ENCODE results near the gene GTF2I. TPM values are rescaled to one million over a fixed set of nuclear protein-coding genes. Genes with fewer than 3 reads are reported as not detected.

Gene GTF2I
- total and polyA plus RNA-seq, 10 of the 15 experiments (the other 5 are each of a cell fraction or from before 2014, with no cell fraction given) = 6.7 to 172 (median 96.9) TPM

GRCh38 chr7:74684921-74685320 is 27.4 kb downstream of the GTF2I start:
- DNase-seq (ENCODE audit: low read depth, low spot score) (no peak), ATAC-seq (peak; percentile 40; the same call in 1 of the 3 replicates), FAIRE-seq (peak; percentile 59)
- no peak overlapping the region for H2AFZ ChIP-seq (ENCODE audit: control insufficient read depth, low read depth, low read length)
- ChIA-PET POLR2A (interaction anchor here (0.6 kb wide), 1 partner anchor 27 kb away, joined by 9 read pairs; the partner anchor contains the start of gene GTF2I), CTCF (no interaction called here), SMC1A (ENCODE audit: uncharacterized antibody, unreplicated experiment) (no interaction called here), RAD21 (ENCODE audit: unreplicated experiment) (no interaction called here)
- BruUV-seq (replicated peaks) = no TSS peak
- no peaks in the 10 kb centered on the region for H3K27me3 ChIP-seq (replicated peaks in 1 of 2; ENCODE audit: control insufficient read depth in 2 of 2, insufficient read depth in 2 of 2, low read length in 1 of 2)
- H4K20me1 ChIP-seq (ENCODE audit: control insufficient read depth, insufficient read depth) = peaks cover 2% of the 10 kb centered on the region
- TF ChIP-seq NFYB (IDR thresholded peaks at IDR 0.05; ENCODE audit: insufficient read depth, low read depth, low read length) = 0 out of 2 replicates have a peak, but pooled peaks have one; percentile 31
- no peak for TF ChIP-seq POLR2AphosphoS2 (IDR thresholded peaks at IDR 0.05; ENCODE audit: low read depth, low read length)
- no peak for TF ChIP-seq EZH2 (IDR thresholded peaks at IDR 0.05; ENCODE audit: borderline replicate concordance, control insufficient read depth, low read depth, low read length)
- H3K27ac ChIP-seq (ENCODE audit: control insufficient read depth, insufficient read depth) = no peak overlapping the region
- in situ Hi-C loops (cut with MboI) (no loop called here), intact Hi-C loops (cut with micrococcal nuclease; ENCODE audit: unreplicated experiment) (no loop called here)
- H3K4me1 ChIP-seq (ENCODE audit: control insufficient read depth, insufficient read depth, low read length) = no peaks in the 10 kb centered on the region
- WGBS (ENCODE audit: insufficient coverage, insufficient replicate concordance, low lambda C conversion rate, missing lambda C conversion rate) = 76% methylated on average over 5 of the region's 5 CpGs
- H3K36me3 ChIP-seq (ENCODE audit: control insufficient read depth in 2 of 2, insufficient read depth in 2 of 2, low read length in 1 of 2) = peaks cover 5 to 16% of the 10 kb centered on the region in 2 experiments; a peak in 3 of 4 replicates
- no peak overlapping the region for H3K4me3 ChIP-seq
- H3K4me2 ChIP-seq (ENCODE audit: control insufficient read depth, insufficient read depth) = no peak overlapping the region
- no peak overlapping the region for H3K9ac ChIP-seq (ENCODE audit: control insufficient read depth, insufficient read depth, low read length)
- H3K9me3 ChIP-seq (replicated peaks; ENCODE audit: control insufficient read depth, insufficient read depth, low read length) = no peaks in the 10 kb centered on the region; the same call in 2 of the 3 replicates
- H3K79me2 ChIP-seq (ENCODE audit: control insufficient read depth, insufficient read depth, low read length) = peaks cover 72% of the 10 kb centered on the region

- BruUV-seq (replicated peaks) = no TSS peak
- Histone ChIP-seq H3K9ac (ENCODE audit: control insufficient read depth, insufficient read depth, low read length) (no peak overlapping the region), H3K4me2 (ENCODE audit: control insufficient read depth, insufficient read depth) (no peak overlapping the region), H3K79me2 (ENCODE audit: control insufficient read depth, insufficient read depth, low read length) (peaks cover 28% of the 10 kb centered on the region), H3K4me3 (no peak overlapping the region), H3K36me3 (ENCODE audit: control insufficient read depth in 2 of 2, insufficient read depth in 2 of 2, low read length in 1 of 2) (peaks cover 15 to 29% of the 10 kb centered on the region in 2 experiments; a peak in 3 of 4 replicates), H3K4me1 (ENCODE audit: control insufficient read depth, insufficient read depth, low read length) (no peaks in the 10 kb centered on the region), H3K27me3 (replicated peaks in 1 of 2; ENCODE audit: control insufficient read depth in 2 of 2, insufficient read depth in 2 of 2, low read length in 1 of 2) (no peaks in the 10 kb centered on the region), H4K20me1 (ENCODE audit: control insufficient read depth, insufficient read depth) (no peaks in the 10 kb centered on the region), H3K27ac (ENCODE audit: control insufficient read depth, insufficient read depth) (no peak overlapping the region), H3K9me3 (replicated peaks; ENCODE audit: control insufficient read depth, insufficient read depth, low read length) (peaks cover 6% of the 10 kb centered on the region; the same call in 2 of the 3 replicates), H2AFZ (ENCODE audit: control insufficient read depth, low read depth, low read length) (no peak overlapping the region)
- FAIRE-seq (no peak), ATAC-seq (no peak), DNase-seq (ENCODE audit: low read depth, low spot score) (no peak)
- in situ Hi-C loops (cut with MboI) (no loop called here), intact Hi-C loops (cut with micrococcal nuclease; ENCODE audit: unreplicated experiment) (no loop called here)
- WGBS (ENCODE audit: insufficient coverage, insufficient replicate concordance, low lambda C conversion rate, missing lambda C conversion rate) = 95% methylated on average over 3 of the region's 3 CpGs
- CTCF ChIA-PET = no interaction called here
- SMC1A ChIA-PET (ENCODE audit: uncharacterized antibody, unreplicated experiment) = no interaction called here
- RAD21 ChIA-PET (ENCODE audit: unreplicated experiment) = no interaction called here
- POLR2A ChIA-PET = no interaction called here
- no peak for TF ChIP-seq MYB (IDR thresholded peaks at IDR 0.05; ENCODE audit: borderline replicate concordance, low read depth, low read length)
- TF ChIP-seq TCF3 (IDR thresholded peaks at IDR 0.05; ENCODE audit: borderline replicate concordance, insufficient read depth, low read depth, low read length) = no peak
- no peak for TF ChIP-seq TCF12 (IDR thresholded peaks at IDR 0.05; ENCODE audit: low read depth, low read length)
- TF ChIP-seq CEBPB (IDR thresholded peaks at IDR 0.05; ENCODE audit: borderline replicate concordance in 1 of 2, low read depth in 2 of 2, low read length in 2 of 2) = no peak
- no peak for TF ChIP-seq KLF5 (IDR thresholded peaks at IDR 0.05; ENCODE audit: partially characterized antibody)
- no peak for TF ChIP-seq FOXM1 (IDR thresholded peaks at IDR 0.05; ENCODE audit: low read depth, low read length)
- no peak for TF ChIP-seq CHD2 (IDR thresholded peaks at IDR 0.05; ENCODE audit: borderline replicate concordance, low read depth, low read length)
- TF ChIP-seq USF2 (IDR thresholded peaks at IDR 0.05; ENCODE audit: borderline replicate concordance, low read depth, low read length) = no peak
- TF ChIP-seq ATF3 (IDR thresholded peaks at IDR 0.05; ENCODE audit: borderline replicate concordance, extremely low read depth, low read depth, low read length) = no peak
Observed at GRCh38 chr7:74690474-74690873, 33.0 kb downstream of the GTF2I start.
